ENCODE data around the gene DVL2.

The DVL2 gene

DNA sequence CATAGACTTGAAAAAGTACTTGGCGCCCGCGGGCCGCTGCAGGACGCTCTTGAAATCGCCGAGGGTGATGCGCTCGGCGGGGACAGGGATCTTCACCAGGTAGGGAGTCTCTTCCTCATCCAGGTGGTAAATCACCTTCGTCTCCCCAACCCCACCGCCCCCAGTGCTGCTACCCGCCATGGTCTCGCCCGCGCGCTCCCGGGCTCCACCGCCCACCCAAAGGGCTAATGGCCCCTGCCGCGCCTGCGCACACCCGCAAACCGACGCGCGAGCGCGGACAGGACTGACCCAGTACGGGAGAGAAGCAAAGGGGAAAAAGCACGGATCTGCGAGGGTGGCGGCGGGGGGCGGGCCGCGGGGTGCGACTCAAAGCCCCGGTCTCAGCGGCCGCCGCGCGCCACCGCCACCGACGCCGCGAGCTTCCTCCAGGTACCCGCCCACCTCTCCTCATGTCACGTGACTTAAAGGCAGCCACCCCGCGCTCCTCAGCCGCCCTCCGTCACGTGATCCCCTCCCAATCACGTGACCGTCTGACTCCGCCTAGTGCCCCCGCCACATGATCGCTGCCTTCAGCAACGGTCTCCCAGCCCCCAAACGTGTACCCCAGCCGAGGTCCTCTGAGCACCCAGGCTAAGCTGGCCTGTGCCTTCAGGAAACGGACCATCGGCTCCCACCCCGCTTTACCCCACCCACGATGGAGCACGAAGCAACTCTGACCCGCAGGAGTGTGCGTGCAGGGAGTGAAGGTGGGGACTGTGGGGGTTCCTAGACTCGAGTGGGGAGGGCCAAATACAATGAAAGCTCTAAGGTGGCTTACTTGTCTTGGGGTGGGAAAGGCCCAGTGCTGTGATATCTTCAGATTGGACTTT lies at the start of gene DVL2:
TSS of gene DVL2 (minus strand) at position 435 of the 869 bp plus-strand sequence. CDS start at position 180, 255 bp downstream.
- DNase-seq (ENCODE audit: low read depth), result no peak

DNA sequence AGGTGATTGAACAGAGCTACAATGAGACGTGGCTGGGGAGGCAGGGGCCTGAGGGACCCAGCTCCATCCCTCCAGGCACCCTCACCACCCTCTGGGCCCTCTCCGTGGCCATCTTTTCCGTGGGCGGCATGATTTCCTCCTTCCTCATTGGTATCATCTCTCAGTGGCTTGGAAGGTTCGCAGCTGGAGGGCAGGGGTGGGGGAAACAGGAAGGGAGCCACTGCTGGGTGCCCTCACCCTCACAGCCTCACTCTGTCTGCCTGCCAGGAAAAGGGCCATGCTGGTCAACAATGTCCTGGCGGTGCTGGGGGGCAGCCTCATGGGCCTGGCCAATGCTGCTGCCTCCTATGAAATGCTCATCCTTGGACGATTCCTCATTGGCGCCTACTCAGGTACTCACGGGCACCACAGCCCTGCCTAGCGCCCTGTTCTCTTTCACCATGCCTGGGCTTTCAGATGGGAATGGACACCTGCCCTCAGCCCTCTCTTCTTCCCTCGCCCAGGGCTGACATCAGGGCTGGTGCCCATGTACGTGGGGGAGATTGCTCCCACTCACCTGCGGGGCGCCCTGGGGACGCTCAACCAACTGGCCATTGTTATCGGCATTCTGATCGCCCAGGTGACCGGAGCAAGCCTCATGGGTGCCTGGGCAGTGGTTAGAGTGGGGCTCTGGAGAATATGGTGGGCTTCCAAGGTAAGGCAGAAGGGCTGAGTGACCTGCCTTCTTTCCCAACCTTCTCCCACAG lies 49.3 kb upstream of the DVL2 start:
- no peak for DNase-seq (ENCODE audit: low read depth)

DNA sequence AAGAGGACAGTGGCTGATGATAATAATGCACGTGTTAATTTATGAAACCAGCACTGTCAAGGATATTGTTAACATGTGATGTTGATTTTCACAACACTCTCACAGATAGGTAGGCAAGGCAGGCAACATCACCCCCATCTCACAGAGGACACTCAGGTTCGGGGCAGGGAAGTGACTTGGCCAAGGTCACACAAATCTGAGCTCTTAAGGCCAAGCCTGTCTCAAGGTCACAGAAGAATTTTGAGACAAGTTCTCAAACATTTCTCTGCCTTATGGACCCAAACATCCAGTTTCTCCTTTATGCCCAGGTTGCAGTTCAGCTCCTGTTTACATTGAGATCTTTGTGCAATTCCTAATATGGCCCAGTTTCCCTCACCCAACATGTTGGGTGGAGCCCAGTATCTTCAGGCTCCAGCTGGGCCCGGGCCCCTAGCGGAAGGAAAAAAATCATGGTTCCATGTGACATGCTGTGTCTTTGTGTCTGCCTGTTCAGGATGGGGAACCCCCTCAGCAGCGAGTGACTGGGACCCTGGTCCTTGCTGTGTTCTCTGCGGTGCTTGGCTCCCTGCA lies 48.5 kb upstream of the DVL2 start:
- DNase-seq (ENCODE audit: low read depth), result no peak

DNA sequence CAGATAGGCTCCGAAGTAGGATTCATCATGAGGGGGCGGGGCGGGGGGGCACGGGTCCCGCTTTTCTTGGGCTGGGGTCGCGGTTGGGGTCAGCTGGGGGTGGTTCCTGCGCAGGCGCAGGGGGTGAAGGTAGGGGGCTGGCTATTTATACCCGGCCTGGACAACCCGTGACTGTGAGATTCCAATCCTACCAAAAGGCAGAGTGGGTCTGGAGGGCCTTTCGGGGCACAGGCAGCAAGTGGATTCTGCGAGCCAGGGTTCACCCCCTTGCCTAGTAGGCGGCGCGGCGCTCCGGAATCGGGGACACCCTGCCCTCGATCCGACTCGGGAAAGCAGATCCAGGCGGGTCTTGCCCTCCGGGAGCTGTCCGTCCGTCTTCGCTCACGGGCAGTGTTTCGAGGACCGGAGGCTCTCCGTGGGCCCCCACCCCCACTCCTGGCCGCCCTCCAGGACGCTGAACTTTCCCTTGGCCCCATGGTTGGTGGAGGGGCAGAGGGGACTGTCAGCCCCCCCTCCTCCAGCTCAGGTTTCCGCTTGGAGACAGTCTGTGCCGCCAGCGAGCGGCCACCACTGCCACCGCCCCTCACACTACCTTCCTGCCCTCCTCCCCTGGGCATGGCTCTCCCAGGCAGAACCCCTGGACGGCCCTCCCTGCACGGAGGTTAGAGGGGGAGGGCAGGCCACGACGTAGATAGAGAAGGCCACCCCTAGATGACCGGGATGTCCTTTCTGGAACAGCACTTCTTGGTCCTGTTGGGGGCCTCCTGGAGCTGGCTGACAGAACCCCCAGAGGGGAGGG lies 47.8 kb upstream of the DVL2 start:
- no peak for DNase-seq (ENCODE audit: low read depth)

GRCh38 chr17:7281074-7281952 lies 47.0 kb upstream of the DVL2 start, which contains the start of gene SLC2A4:
Gene SLC2A4 (plus strand): TSS chr17:7281718. CDS start chr17:7281935, 217 bp downstream.
- DNase-seq (ENCODE audit: low read depth), result peak; percentile 44

DNA sequence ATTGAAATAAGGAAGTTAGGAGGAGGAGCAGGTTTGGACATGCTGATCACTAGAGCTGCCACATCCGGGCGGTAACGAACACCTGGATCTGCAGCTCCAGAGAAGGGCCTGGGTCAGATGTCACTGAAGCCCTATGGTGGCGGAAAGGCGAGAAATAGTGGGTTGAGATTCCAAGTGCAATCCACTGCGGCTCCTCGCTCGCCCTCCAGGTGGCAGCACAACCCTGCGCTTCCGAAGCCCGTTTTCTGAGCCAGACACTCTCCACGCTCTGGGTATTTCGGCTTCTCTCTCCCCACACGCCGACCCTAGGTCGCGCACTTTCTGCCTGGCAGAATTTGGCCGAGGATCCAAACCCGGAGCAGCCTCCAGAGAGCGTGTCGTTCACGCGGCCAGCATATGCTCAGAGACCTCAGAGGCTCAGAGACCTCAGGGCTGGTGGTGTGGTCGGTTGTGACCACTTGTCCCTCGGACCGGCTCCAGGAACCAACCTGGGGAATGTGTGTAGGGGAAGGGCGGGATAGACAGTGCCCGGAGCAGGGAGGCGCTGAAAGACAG lies 46.3 kb upstream of the DVL2 start:
- DNase-seq (ENCODE audit: low read depth), result no peak

DNA sequence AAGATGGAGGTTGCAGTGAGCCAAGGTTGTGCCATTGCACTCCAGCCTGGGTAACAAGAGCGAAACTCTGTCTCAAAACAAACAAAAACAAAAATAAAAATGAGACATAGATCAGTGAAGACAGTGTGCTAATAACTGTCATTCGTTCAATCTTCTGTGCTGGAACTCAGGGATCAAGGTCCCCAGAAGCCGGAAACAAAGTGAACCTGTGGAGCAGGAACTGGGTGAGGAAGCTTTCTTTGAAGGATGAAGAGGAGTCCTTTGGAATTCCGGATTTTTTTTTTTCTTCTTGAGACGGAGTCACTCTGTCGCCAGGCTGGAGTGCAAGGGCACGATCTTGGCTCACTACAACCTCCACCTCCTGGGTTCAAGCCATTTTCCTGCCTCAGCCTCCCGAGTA lies 45.1 kb upstream of the DVL2 start:
- DNase-seq (ENCODE audit: low read depth), result no peak

- DNase-seq (ENCODE audit: low read depth), result no peak
Observed at GRCh38 chr17:7266784-7267183, 32.5 kb upstream of the DVL2 start.

GRCh38 chr17:7263801-7264078 lies 29.4 kb upstream of the DVL2 start:
- DNase-seq (ENCODE audit: low read depth), result no peak

DNA sequence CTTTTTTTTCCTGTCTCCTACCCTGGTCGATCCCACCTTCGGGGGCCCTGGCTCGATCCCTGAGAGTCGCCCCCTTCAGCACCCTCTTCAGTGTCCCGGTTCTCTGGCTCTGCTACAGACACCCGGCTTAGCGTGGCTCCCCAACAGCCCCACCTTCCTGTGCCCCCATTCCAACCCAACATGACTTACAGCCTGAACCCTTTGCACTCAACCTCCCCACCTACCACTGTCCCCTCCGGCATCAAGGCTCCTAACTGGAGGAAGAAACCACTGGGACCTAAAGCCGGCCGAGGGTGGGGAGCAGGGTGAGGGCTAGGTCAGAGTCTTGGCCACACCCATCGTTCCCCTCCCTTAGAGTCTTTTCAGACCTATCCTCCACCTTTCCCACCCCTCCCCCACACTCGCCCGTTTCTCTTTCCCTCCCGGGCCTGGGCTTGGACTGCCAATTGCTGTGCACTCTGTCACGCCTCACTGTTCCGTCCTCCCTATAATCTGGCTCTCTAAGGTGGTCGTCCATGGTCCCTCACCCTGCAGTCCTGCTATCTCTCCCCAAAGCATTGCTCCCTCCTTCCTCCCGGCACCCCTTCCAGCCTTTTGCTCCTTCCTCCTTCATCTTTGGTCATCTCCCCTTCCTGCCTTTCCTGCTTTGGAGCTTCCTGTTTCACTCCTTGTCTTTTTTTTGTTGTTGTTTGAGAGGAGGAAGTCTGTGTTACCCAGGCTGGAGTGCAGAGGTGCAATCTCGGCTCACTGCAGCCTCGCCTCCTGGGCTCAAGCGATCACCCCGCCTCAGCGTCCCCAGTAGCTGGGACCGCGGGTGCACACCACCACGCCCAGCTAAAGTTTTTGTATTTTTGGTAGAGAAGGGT lies 28.9 kb upstream of the DVL2 start:
- DNase-seq (ENCODE audit: low read depth), result no peak

DNA sequence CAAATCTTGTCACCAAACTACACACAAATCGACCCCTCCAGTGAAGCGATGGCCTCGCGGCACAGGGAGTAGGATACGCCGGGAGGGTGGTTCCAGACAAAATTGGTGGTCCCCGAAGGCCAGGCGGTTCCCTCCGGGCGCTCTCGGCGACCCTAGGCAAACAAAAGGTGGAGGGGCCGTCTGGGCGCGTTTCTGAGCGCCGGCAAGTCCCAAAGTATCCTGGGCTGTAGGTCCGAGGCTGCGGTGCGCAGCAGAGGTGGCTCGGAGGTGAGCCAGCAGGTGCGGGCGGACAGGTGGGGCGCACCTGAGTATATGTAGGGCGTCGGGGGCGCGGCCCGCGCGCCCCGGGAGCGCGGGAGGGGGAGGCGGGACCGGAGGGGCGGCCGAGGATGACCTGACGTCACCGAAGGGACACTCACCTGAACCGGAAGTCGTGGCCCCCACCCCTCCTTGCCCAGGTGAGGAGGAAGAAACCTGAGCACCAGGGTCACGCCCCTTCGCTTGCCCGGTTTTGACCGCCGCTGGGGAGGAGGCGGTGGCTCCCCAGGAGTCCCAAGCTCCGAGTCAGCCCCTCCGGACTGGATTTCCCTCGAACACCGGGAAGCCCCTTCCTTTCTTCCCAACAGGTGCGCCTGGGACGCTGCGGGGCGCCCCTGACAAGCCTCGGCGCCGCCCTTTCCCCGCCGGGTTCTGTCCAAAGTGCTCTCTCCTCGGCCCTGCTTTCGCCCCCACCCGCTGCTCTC lies 28.0 kb upstream of the DVL2 start, which contains the start of gene CLDN7:
TSS of gene CLDN7 (minus strand) at position 287 of the 743 bp plus-strand sequence. CDS start 435 bp downstream, outside the sequence.
- no peak for DNase-seq (ENCODE audit: low read depth)

DNA sequence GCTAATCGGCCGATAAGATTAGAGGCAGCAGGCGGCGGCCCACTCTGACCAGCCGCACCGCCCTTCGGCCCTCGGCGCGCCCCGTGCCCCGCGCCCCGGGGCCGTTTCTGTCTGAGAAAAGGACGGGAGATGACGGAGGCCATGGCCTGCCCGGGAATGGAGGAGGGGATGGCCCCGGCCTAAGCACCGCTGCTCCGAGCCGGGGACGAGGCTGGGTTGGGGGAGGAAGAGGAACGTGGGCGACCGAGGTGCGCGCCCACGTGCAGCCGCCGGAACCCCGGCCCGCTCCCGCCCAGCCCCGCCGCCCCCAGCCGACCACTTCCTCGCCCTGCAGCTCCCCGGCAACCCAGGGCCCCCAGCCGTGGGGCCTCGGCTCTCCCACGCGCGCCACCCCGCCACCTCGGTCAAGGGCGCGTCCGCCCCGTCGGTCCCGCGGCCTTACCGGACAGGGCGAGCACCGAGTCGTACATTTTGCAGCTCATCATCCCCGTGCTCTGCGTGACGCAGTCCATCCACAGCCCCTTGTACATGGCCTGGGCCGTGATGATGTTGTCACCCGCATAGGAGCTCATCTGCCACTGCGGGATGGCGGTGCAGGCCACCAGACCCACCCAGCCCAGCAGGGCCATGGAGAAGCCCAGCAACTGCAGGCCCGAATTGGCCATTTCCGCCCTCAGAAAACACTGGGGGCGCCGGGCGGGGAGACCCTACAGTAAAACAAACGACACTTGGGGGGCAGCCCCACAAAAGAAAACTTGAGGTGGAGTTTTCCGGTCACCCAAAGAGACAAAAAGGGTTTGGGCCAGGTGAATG lies 27.3 kb upstream of the DVL2 start:
- no peak for DNase-seq (ENCODE audit: low read depth)

DNA sequence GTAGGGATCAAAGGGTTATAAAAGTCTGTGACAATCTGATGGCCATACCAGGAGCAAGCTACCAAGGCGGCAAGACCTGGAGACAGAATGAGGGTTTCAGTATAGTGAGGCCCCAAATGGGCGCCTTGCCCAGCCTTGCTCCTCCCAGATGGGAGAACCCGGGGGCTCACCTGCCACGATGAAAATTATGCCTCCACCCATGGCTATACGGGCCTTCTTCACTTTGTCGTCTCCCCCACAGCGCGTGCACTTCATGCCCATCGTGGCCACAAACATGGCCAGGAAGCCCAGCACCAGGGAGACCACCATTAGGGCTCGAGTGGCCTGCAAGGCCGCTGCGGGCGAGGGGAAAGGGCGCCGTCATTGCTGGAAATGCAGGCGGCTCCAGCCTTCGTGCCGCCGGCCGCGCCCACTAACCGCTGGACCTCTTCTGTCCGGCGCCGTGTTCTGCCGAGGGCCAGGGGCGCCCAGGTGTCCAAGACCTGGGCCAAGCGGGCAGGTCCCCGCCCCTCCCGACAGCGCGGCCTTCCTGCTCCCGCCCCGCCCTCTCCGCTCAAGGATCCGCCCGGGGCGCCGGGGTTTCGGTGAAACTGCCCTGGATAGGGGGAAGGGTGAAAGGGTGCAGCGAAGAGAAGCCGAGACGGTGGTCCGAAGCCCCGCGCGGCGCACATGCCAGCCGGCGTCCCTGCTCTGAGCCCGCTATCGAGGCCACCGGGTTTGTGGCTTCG lies 26.5 kb upstream of the DVL2 start:
- no peak for DNase-seq (ENCODE audit: low read depth)

DNA sequence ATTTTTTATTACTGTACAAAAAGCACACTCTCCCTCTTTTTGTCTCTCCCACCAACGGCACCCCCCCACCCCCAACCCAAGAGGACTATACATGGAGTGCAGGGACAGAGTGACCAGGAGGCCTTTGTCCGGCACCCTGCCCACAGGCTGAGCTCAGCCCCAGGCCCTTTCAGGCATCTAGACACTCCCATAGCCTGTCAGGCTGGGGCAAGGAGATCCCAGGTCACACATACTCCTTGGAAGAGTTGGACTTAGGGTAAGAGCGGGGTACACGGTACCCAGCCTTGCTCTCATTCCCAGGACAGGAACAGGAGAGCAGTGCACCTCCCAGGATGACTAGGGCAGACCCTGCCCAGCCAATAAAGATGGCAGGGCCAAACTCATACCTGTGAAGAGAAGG lies 25.8 kb upstream of the DVL2 start:
- no peak for DNase-seq (ENCODE audit: low read depth)

GRCh38 chr17:7259555-7259889 lies 25.2 kb upstream of the DVL2 start:
- no peak for DNase-seq (ENCODE audit: low read depth)

- no peak for DNase-seq (ENCODE audit: low read depth)
Observed at GRCh38 chr17:7258731-7259554, 24.6 kb upstream of the DVL2 start.

All from GM04503 (cell line).